ENCODE results near the gene OSBP2. TPM values are rescaled to one million over a fixed set of nuclear protein-coding genes. Genes with fewer than 3 reads are reported as not detected.

OSBP2 gene
- total RNA-seq, 1 donor from 2014 or later: 0.58 TPM

DNA sequence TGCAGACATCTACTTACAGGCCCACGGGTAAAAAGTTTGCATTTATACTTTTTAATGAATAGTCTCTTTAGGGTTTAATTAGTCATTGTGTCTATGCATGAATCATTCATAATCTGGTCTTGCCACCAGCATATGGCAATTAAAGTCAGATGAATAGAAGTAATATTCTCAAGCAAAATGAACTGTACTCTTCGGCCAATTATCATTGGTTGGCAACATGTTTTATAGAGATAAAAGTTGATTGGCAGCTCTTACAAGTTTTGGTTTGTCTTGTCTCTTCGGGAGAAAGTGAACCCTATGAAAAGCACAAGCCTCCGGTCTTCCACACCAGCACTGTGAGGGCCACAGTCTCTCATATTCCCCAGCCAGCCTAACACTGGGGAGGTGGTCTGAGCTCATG, 97.8 kb downstream of the OSBP2 start:
- no peak overlapping the region for H3K4me3 ChIP-seq
- no peak overlapping the region for H3K4me2 ChIP-seq
- Mint-ChIP-seq H3K4me1 (no peaks in the 10 kb centered on the region), H3K27me3 (ENCODE audit: insufficient read depth, low read depth) (peaks cover 4% of the 10 kb centered on the region), H3K27ac (no peak overlapping the region), H3K9me3 (peaks cover 4% of the 10 kb centered on the region), H3K36me3 (no peaks in the 10 kb centered on the region), H3K4me3 (no peak overlapping the region)
- H3K9me3 ChIP-seq (ENCODE audit: low read depth): no peaks in the 10 kb centered on the region
- H3F3A ChIP-seq (ENCODE audit: low read depth): no peaks in the 10 kb centered on the region
- no peaks in the 10 kb centered on the region for H3K79me2 ChIP-seq (ENCODE audit: low read depth)
- no peak for DNase-seq (ENCODE audit: low spot score)
- H3K27ac ChIP-seq: no peak overlapping the region
- H3K27me3 ChIP-seq: no peaks in the 10 kb centered on the region
- TF ChIP-seq EZH2phosphoT487 (IDR thresholded peaks at IDR 0.05): no peak
- TF ChIP-seq, protein P1, sequence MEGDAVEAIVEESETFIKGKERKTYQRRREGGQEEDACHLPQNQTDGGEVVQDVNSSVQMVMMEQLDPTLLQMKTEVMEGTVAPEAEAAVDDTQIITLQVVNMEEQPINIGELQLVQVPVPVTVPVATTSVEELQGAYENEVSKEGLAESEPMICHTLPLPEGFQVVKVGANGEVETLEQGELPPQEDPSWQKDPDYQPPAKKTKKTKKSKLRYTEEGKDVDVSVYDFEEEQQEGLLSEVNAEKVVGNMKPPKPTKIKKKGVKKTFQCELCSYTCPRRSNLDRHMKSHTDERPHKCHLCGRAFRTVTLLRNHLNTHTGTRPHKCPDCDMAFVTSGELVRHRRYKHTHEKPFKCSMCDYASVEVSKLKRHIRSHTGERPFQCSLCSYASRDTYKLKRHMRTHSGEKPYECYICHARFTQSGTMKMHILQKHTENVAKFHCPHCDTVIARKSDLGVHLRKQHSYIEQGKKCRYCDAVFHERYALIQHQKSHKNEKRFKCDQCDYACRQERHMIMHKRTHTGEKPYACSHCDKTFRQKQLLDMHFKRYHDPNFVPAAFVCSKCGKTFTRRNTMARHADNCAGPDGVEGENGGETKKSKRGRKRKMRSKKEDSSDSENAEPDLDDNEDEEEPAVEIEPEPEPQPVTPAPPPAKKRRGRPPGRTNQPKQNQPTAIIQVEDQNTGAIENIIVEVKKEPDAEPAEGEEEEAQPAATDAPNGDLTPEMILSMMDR (IDR thresholded peaks at IDR 0.05): no peak
- no peak for TF ChIP-seq EZH2 (IDR thresholded peaks at IDR 0.05)
- no peak overlapping the region for H2AFZ ChIP-seq (replicated peaks)
- no peaks in the 10 kb centered on the region for H3K36me3 ChIP-seq
- no peaks in the 10 kb centered on the region for H4K20me1 ChIP-seq (ENCODE audit: low read depth)
- H3K9ac ChIP-seq: no peak overlapping the region
- no peaks in the 10 kb centered on the region for H3K4me1 ChIP-seq

DNA sequence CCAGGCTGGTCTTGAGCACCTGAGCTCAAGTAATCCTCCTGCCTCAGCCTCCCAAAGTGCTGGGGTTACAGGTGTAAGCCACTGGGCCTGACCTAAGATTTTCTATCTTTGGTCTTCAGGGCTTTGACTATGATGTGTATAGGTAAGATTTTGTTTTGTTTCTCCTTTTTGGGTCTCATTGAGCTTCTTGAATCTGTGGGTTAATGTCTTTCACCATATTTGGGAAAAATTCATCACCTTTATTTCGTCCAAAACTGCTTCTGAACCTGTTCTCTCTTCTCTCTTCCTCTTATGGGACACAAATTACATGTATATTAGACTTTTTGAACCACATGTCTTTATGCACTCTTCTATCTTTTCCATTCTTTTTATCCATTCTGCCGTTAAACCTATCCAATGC, 100.4 kb downstream of the OSBP2 start:
- Mint-ChIP-seq H3K4me3 (no peak overlapping the region), H3K27me3 (ENCODE audit: insufficient read depth, low read depth) (peaks cover 7% of the 10 kb centered on the region), H3K27ac (no peak overlapping the region), H3K9me3 (peaks cover 4% of the 10 kb centered on the region), H3K4me1 (no peaks in the 10 kb centered on the region), H3K36me3 (no peaks in the 10 kb centered on the region)
- no peak overlapping the region for H3K27ac ChIP-seq
- no peaks in the 10 kb centered on the region for H3K36me3 ChIP-seq
- H3F3A ChIP-seq (ENCODE audit: low read depth): no peaks in the 10 kb centered on the region
- H2AFZ ChIP-seq (replicated peaks): no peak overlapping the region
- no peak overlapping the region for H3K4me2 ChIP-seq
- DNase-seq (ENCODE audit: low spot score): no peak
- H3K27me3 ChIP-seq: peaks cover 11% of the 10 kb centered on the region
- H4K20me1 ChIP-seq (ENCODE audit: low read depth): no peaks in the 10 kb centered on the region
- no peak for TF ChIP-seq EZH2phosphoT487 (IDR thresholded peaks at IDR 0.05)
- no peak for TF ChIP-seq EZH2 (IDR thresholded peaks at IDR 0.05)
- TF ChIP-seq, protein P1 (IDR thresholded peaks at IDR 0.05): no peak
- H3K9me3 ChIP-seq (ENCODE audit: low read depth): no peaks in the 10 kb centered on the region
- H3K9ac ChIP-seq: no peak overlapping the region
- no peaks in the 10 kb centered on the region for H3K4me1 ChIP-seq
- no peak overlapping the region for H3K4me3 ChIP-seq
- H3K79me2 ChIP-seq (ENCODE audit: low read depth): no peaks in the 10 kb centered on the region

DNA sequence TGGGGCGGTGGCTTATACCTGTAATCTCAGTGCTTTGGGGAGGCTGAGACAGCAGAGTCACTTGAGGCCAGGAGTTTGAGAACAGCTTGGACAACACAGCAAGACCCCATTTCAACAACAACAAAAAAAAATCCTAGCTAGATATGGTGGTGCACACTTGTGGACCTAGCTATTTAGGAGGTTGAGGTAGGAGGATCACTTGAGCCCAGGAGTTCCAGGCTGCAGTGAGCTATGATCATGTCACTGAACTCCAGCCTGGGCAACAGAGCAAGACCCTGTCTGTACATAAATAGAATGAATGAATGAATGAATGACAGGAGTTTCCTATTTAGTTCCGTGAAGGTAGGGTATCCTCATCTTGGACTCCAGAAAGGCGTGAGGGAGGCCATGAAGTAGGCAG, 107.0 kb downstream of the OSBP2 start:
- Mint-ChIP-seq H3K27me3 (ENCODE audit: insufficient read depth, low read depth) (peaks cover 22% of the 10 kb centered on the region), H3K27ac (no peak overlapping the region), H3K36me3 (no peaks in the 10 kb centered on the region), H3K4me3 (peak overlapping the region; percentile 74), H3K4me1 (peaks cover 5% of the 10 kb centered on the region), H3K9me3 (no peaks in the 10 kb centered on the region)
- Histone ChIP-seq H3K4me1 (peaks cover 4% of the 10 kb centered on the region), H3K36me3 (no peaks in the 10 kb centered on the region), H3K9ac (no peak overlapping the region), H3K27me3 (peaks cover 66% of the 10 kb centered on the region), H2AFZ (replicated peaks) (no peak overlapping the region), H4K20me1 (ENCODE audit: low read depth) (peaks cover 40% of the 10 kb centered on the region), H3K4me3 (no peak overlapping the region), H3K79me2 (ENCODE audit: low read depth) (no peaks in the 10 kb centered on the region), H3F3A (ENCODE audit: low read depth) (peaks cover 6% of the 10 kb centered on the region), H3K9me3 (ENCODE audit: low read depth) (no peaks in the 10 kb centered on the region), H3K27ac (no peak overlapping the region), H3K4me2 (no peak overlapping the region)
- no peak for DNase-seq (ENCODE audit: low spot score)
- TF ChIP-seq EZH2phosphoT487 (IDR thresholded peaks at IDR 0.05) (no peak), EZH2 (IDR thresholded peaks at IDR 0.05) (no peak)
- TF ChIP-seq, protein P1 (IDR thresholded peaks at IDR 0.05): no peak

All from neural progenitor cell (in vitro differentiated cells).